Epithelial cell of prostate (primary cell): ENCODE data around the gene MACROD2.

Experiments used
- DNase-seq: peaks from one replicate; pipeline ENCODE4 v3.0.0-alpha.2; 2011; ENCODE audit warnings: low read depth, low spot score
- H3K27ac ChIP-seq: fragments of 450-650 bp; 2 replicates; pipeline ENCODE4 v1.5.1; 2017; ENCODE audit warnings: mild to moderate bottlenecking

MACROD2 gene

DNA sequence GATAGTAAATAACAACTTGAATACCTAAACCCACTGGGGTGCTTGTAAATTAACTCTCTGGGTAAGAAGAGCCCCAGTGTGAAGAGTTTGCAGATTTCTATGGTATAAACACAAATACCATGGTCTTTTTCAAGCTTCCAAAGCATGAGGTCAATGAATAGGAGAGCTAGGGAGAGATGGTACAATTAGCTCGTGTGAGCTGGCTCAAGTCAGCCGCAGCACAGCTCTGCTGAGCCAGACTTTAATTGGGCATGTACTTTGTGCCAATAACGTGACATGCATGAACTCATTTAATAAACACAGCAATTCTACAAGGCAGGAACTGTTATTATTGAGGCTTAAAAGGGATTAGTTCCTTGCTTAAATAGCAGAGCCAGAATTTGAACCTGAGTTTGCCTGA is 1893.7 kb downstream of the MACROD2 start:
- no peak overlapping the region for H3K27ac ChIP-seq
- DNase-seq: no peak

DNA sequence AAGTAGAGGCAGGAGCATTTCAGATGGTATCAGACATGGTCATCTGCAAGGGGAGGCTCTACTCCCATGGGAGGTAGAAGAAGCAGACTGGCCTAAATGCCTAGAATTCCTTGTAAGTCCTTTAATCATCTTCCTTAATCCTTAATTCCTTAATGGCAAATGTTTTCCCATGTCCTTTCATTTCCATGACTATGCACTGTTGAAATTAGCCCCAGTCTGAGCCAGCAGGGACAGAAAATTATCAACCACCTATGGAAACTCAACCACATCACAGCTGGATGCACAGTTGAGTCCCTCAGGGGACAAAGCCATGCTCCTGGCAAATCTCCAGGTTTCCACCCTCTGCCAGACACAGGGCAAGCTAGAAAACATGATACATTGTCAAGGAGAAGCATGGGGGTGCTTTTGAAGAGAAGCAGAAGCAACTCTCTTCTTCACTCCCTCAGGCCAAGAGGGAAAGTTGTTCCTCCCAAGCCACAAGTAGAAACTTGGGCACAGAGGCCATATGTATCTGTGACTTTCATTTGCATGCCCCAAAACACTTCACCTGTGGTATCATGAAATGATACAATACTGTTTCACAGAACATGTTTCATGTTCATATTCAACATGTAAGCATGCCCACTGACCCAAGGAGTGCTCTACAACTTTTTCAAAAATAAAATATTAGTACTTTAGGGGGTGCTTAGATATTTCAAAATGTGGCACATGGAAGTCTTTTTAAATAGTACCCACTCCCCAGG is 1894.4 kb downstream of the MACROD2 start:
- H3K27ac ChIP-seq: no peak overlapping the region
- no peak for DNase-seq

DNA sequence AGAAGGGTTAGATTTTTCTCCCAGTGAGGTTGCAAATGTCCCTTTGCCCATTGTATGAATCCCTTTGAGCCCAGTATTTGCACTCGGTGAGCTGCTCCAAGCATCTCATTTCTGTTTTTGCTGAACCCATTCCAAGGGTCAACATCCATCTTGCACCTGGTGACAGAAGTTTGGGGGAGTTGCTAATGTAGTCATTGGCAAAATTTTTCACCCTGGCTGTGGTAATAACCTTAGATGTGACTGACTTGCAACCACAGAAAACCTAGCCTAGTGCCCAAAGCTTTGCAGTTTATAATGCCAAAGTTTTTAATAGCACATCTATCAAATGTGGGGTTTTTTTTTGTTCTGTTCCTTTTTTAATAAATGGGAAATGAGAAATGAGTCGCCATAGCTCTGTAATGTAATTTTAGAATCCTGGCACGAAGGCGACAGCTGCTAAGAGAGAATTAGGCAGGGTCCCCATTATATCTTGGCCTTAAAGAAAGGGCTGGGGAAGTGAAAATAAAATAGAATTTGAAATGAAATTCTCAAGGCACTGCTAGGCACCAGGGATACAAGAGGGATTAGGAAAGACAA is 1895.2 kb downstream of the MACROD2 start:
- DNase-seq: no peak

DNA sequence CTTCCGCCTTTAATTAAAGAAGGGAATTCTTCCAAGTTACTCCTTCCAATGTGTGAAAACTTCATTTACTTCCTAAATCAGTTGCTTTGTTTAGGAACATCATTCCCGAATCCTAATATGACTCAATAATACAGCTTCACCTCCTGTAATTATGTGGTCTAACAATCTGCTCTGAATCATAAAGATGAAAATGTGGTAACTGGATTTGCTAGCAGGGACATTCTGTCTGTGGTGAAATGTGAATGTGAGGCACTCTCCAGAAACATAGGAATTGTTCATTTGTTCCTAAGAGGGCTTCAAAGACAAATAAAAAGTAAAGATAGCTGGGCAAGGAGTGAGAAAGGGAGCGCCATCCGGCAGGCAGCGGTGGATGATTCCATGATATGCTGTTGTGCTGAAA is 1899.8 kb downstream of the MACROD2 start:
- no peak for DNase-seq
- H3K27ac ChIP-seq: no peak overlapping the region

More for the DNA sequence above, 1895.2 kb downstream of the MACROD2 start:
- no peak overlapping the region for H3K27ac ChIP-seq

DNA sequence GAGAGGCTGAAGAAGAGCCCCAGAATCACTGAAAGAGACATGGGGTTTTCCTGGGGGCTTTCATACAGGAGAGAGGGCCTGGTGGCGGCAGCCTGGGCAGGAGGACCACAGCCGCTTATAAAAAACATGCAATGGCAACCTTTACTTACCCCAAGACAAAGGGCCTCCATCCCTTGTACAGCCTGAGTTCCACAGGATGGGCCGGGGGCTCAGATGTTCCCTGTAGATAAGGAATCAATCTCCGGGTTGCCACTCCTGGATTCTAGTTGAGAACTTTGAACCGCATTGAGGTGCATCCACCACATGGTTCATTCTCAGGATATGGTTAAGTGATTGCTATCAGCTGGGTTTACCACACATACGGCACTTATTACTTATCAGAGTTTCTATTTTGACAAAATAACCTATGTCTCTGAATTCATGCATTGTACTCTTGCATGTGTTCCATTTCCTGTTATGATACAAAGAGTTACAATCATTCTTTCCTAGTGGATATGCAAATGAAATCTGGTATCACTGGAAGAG is 1900.3 kb downstream of the MACROD2 start:
- H3K27ac ChIP-seq: no peak overlapping the region
- no peak for DNase-seq

DNA sequence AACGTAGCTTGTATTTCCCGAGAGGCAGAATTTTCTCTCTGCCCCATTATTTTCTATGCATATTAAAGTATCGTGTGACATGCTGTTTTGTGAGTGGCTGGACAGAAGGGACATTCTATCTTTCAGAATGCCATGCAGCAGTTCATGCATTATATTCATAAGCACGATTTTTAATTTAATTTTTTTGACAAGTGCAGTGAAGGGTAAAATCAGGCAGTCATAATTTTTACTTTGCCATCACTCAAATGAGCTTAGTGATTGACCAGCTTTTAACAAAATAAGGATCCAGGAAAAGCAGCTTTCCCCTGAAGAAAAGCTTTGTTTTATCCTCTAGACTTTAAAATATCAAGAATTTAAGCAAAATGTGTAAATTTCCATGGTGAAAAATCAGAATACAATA is 1904.7 kb downstream of the MACROD2 start:
- H3K27ac ChIP-seq: no peak overlapping the region

DNA sequence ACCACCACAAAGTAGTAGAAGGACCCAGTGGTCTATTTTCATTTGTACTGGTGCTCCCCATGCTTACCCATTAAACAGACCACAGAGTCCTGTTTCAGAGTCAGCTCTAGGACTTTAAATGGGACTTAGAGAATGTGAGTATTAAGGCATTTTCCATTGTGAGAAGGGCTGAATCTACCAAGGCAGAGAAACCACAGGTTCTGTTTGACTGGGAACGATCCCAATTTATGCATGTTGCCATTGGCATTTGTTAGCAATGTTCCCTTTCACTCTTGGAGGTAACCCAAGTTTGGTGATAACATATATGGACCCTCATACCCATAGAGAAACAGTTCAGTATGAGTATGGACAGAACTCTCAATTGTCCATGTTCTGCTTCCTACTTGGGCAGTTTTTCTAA is 1905.1 kb downstream of the MACROD2 start:
- no peak for DNase-seq
- no peak overlapping the region for H3K27ac ChIP-seq

More for the DNA sequence above, 1904.7 kb downstream of the MACROD2 start:
- no peak for DNase-seq

DNA sequence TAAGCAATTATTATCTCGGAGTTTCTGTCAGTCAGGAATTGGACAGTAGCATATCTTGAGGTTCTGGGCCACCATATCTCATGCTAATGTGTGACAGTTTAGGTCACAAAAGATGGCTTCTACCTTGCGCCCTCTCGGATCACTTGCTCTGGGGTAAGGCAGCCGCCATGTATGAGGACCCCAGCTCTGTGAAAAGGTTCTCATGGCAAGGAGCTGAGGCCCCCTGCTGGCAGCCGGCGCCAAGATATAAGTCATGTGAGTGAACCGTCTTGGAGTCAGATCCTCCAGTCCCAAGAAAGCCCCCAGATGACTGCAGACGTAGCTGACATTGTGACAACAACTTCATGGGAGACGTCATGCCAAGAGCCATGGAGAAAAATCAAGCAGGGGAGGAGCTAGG is 1907.2 kb downstream of the MACROD2 start:
- DNase-seq: no peak
- no peak overlapping the region for H3K27ac ChIP-seq

DNA sequence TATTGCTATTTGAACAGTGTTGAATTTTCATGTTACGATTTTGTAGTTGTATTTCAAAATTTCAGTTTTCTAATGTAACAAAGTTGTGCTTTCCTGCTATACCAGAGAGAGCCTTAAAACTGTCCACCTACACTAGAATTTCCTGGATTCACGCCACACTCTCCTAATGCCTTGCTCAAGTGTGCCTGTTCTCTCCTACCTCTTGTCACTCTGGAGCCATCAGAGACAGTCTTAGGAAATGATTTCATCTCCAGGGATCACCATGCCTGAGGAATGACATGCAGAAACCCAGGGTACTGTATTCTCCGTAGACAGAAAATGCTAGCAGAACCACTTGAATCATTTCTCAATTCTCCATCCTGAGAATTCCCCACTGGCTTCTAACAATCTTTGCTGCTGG is 1910.3 kb downstream of the MACROD2 start:
- DNase-seq: no peak
- no peak overlapping the region for H3K27ac ChIP-seq

DNA sequence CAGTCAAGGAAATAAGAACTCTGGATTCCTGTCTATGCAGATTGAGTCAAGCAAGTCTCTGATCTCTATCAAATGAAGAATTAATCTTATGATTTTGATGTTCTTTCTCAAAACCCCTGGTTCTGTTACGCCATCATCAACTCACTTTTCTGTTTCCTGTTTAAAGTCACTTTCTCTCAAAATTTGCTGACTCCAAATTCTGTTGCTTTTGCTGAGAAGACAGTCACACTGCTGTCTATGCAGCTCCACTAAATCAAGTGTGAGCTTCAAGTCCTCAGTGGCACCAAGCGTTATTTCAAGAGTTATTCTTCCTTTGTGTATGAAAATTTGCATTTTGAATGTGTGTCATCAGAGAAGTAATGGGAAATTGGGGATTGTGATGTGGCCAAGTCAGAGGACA is 1914.7 kb downstream of the MACROD2 start:
- no peak for DNase-seq
- H3K27ac ChIP-seq: no peak overlapping the region

DNA sequence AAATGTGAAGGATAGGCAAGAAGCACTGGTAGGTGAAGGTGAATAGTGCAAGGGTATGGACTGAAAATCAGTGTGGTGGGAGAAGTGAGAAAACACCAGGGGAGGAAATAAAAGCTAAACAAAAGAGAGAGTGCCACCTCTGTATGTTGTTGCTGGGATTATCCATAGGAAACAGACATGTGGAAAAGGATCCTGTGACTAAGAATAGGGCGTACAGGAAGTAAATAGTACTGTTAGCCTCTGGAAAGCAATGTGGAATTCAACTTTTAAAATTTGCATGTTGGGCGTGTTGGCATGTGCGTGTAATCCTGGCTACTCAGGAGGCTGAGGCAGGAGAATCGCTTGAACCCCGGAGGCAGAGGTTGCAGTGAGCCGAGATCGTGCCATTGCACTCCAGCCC is 1916.3 kb downstream of the MACROD2 start:
- no peak overlapping the region for H3K27ac ChIP-seq
- DNase-seq: no peak

DNA sequence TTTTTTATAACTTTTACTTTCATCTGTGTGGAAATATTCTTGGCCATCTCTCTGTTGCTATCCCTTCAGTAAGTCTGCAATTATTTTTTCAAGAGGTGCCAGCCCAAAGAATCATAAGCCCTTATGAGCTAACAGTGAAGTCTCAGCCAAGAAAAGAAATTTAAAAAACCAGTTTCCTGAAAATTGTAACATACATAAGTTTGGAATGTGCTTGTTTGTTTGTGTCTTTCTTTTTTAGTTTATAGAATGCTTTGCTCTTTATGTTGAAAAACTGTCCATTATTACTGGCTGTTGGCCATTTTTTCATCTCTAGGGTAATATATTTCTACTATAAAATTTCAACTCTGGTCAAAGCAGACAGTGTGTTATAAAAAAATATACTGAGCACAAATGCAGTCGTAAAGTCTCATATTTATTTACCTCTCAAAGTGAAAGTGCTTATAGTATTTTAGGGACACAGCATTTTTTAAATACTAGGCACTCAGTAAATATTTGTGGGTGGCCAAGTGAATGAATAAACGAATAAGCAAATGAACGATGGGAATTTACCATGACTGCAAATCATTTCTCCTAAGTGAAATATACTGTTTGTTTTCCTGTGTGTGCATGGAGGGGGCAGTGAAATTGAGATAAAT is 1918.2 kb downstream of the MACROD2 start:
- DNase-seq: no peak

DNA sequence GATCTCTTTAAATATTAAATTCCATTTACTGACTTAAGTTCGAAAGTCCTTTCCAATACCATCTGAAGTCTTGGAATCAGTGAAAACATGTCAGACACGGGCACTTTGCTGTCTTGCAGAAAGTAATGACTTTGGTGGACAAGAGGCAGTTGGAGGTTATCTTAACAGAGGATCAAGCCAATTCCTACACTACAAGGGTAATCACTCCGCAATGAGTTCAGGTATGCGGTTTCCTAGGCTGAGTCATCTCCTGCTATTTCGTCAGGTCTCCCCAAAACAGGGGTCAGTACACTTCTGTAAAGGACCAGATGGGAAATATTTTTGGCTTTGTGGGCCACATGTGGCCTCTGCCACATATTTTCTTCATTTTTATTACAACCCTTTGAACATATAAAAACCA is 1921.3 kb downstream of the MACROD2 start:
- no peak for DNase-seq
- no peak overlapping the region for H3K27ac ChIP-seq

More for the DNA sequence above, 1918.2 kb downstream of the MACROD2 start:
- no peak overlapping the region for H3K27ac ChIP-seq

DNA sequence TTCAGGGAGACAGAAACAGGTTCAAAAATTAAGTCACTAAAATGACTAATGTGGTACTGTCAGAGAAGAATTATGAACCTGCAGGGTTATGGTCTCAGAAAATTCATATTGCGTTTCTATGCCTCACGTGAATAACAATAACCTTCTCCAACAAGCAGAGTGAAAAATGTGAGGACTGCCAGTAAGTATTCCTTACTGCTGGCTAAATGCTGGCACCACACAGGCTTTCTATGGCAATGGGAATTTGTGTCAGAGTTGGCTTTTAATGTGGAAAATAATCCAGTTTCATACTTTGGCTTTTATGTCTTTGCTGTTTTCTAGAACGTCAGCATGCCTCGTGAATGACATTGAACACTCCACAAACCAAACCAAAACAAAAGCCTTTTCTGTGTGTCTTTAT is 1922.0 kb downstream of the MACROD2 start:
- H3K27ac ChIP-seq: no peak overlapping the region
- DNase-seq: no peak

DNA sequence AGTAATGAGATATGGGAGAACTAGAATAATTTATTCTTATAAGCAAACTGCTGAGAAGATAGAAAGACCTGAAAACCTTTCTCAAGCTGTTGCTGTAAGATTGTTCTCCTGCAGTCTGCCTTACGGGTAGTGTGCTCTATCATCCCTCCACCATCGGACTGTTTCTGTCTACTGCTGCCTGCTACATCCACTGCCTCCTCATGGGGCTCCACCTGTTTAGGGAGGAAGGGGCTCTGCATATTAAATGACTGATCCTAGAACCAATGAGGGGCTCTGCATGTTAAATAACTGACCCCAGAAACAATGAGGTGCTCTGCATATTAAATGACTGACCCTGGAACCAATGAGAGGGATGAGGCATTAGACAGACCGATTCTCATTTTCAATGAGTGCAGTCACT is 1923.3 kb downstream of the MACROD2 start:
- H3K27ac ChIP-seq: no peak overlapping the region
- DNase-seq: no peak

DNA sequence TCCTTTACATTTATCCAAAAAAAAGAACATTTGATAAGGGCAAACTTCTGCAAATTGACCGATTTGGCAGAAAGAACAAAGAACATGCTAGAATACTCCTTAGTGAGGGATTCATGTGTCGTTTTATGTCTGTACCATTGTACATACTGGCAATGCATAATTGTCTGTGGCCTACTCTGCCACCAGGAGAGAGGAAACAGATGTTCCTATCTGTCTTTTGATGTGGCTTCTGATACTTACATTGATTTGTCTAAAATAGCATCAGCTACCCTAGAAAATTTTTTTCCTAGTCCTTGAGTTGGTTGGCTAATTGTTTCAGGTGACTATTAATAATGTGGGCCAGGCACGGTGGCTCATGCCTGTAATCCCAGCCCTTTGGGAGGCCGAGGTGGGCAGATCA is 1923.8 kb downstream of the MACROD2 start:
- no peak overlapping the region for H3K27ac ChIP-seq
- no peak for DNase-seq

DNA sequence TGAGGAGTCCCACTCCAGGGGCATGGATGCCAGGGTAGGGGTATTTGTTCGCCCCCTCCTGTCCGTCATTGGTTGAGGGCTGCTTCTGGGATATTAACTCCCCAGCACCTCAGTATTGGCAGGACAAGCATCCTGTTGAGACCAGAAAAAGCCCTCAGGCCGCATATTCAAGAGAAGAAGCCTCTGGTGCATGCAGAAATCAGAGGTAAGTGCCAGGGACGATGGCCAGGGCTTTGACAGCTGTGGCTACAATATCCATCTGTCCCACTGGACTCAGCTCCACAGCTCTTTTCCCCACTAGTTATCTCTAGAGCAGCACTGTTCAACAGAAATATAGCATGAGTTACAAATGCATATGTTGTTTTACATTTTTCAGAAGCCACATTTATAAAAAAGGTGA is 1926.6 kb downstream of the MACROD2 start:
- DNase-seq: no peak
- no peak overlapping the region for H3K27ac ChIP-seq

DNA sequence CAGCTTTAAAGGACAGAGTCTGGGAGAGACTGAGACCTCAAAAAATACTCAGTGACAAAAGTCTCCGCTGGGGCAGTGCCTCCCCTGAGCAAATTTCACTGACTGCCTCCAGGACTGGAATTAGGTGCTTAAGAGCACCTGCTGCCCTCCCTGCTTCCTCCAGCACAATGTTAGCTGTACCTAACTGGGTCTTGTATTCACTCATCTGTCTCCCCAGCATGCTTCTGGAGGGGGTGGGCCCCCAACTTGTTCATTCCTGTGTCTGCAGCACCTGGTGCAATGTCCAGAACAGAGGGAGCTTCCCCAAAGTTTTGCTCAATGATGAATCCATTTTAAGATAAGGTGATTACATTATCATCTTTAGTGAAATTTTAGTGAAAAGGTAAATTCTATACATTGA is 1927.2 kb downstream of the MACROD2 start:
- DNase-seq: no peak
- H3K27ac ChIP-seq: no peak overlapping the region

DNA sequence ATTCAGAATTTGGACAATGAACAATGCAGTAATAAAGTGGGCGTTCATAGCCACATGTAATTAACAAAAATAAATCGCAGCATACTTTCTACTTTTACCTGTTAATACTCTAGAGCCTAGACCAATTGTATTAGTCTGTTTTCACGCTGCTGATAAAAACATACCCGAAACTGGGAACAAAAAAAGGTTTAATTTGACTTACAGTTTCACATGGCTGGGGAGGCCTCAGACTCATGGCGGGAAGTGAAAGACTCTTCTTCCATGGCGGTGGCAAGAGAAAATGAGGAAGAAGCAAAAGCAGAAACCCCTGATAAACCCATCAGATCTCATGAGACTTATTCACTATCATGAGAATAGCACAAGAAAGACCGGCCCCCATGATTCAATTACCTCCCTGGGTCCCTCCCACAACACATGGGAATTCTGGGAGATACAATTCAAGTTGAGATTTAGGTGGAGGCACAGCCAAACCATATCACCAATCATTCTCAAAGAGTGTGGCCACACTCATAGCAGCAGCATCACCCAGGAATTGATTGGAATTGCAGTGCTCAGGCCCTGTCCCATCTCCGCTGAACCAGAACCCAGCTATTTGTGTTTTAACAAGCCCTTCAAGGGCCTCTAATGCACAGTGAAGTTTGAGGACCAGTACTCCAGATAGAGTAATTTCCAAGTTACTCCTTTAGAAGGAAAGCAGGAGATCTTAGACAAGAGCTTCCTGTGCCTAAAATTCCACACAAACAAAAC is 1927.9 kb downstream of the MACROD2 start:
- DNase-seq: no peak
- H3K27ac ChIP-seq: no peak overlapping the region

DNA sequence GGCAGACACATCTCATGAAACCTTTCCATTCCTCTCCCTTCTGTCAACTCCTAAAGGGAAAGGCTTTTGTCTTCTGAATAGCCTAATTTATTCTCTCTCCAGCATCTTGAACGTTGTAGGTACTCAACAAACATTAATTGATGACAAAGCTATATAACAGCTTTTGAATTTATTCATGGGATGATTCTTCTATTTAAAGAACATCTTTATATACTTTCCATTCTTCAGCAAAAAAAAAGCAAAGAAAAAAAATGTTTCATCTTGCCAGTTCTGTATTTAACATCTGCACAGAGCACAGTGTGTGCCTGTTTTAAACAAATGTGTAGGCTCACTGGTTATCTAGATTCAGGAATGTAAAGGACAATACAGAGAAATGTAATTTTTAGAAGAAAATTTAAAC is 1929.2 kb downstream of the MACROD2 start:
- DNase-seq: no peak
- no peak overlapping the region for H3K27ac ChIP-seq

DNA sequence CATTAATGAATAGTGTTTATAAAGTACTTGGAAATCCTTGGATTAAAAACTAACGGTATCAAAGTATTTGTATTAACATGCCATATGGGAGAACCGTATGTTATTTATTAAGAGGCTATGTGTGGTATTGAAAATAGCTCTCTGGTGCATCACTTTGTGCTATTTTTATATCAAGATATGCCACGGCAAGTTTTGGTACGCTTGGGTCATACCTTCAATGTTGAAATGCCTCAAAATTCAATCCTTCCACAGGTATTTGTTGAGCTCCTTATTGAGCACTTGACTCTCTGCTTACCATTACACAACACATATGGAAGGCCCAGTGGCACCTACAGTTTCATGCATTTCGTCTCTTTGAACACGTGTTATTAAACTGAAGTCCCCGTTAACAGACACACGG is 1930.1 kb downstream of the MACROD2 start:
- H3K27ac ChIP-seq: no peak overlapping the region
- DNase-seq: no peak
